ENCODE data around the gene RANBP10. TPM values are rescaled to one million over a fixed set of nuclear protein-coding genes. Genes with fewer than 3 reads are reported as not detected.

The RANBP10 gene
- total and polyA plus RNA-seq, 2 experiments from 2014 or later, result 9.0 to 13.6 TPM

DNA sequence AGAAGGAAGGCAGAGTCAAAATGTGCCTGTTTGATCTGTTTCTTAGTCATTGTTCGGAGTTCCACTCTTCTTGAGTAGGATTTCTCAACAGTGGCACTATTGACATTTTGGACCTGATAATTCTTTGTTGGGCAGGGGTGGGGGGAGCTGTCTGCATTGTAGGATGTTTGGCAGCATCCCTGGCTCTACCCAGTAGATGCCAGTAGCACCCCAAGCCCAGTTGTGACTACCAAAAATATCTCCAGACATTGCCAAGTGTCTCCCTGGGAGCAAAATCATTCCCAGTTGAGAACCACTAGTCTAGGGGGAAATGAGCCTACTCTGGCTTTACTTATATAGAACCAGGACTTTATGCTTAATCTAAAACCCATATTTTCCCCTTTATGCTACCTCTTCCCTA lies 86.1 kb downstream of the RANBP10 start:
- Mint-ChIP-seq H3K27ac (no peak overlapping the region), H3K36me3 (ENCODE audit: low read depth) (no peaks in the 10 kb centered on the region), H3K4me1 (peaks cover 14% of the 10 kb centered on the region; the same call in 2 of the 3 replicates), H3K4me3 (peak overlapping the region; percentile 91), H3K27me3 (ENCODE audit: insufficient read depth, low read depth, poor library complexity) (peaks cover 7% of the 10 kb centered on the region), H3K9me3 (no peaks in the 10 kb centered on the region; the same call in 2 of the 3 replicates)
- Histone ChIP-seq H3K79me2 (replicated peaks; ENCODE audit: insufficient read depth) (peaks cover 35% of the 10 kb centered on the region), H3K27me3 (ENCODE audit: insufficient read depth) (no peaks in the 10 kb centered on the region), H3K4me3 (peak overlapping the region; percentile 93), H3K9me2 (ENCODE audit: insufficient read depth) (no peaks in the 10 kb centered on the region), H3K4me1 (ENCODE audit: insufficient read depth) (peaks cover 16% of the 10 kb centered on the region), H4K20me1 (replicated peaks; ENCODE audit: insufficient read depth) (peaks cover 12% of the 10 kb centered on the region; the same call in 1 of the 2 replicates), H2AFZ (peak overlapping the region; percentile 98; the same call in 1 of the 2 replicates), H3K27ac (ENCODE audit: low read depth) (no peak overlapping the region), H3K4me2 (peak overlapping the region; percentile 98), H3K36me3 (ENCODE audit: insufficient read depth) (no peaks in the 10 kb centered on the region), H3F3A (replicated peaks; ENCODE audit: low read depth) (0 out of 2 replicates have a peak, but pooled peaks cover 3% of the 10 kb centered on the region)
- no peak for ATAC-seq
- TF ChIP-seq EZH2 (IDR thresholded peaks at IDR 0.05; ENCODE audit: low read depth, unreplicated experiment), result no peak
- TF ChIP-seq NANOG (IDR thresholded peaks at IDR 0.05; ENCODE audit: borderline replicate concordance), result no peak
- TF ChIP-seq JUNB (IDR thresholded peaks at IDR 0.05; ENCODE audit: unreplicated experiment), result no peak
- TF ChIP-seq EZH2phosphoT487 (IDR thresholded peaks at IDR 0.05; ENCODE audit: unreplicated experiment), result no peak
- TF ChIP-seq STAT1 (IDR thresholded peaks at IDR 0.05; ENCODE audit: unreplicated experiment), result no peak
- TF ChIP-seq, protein P1, sequence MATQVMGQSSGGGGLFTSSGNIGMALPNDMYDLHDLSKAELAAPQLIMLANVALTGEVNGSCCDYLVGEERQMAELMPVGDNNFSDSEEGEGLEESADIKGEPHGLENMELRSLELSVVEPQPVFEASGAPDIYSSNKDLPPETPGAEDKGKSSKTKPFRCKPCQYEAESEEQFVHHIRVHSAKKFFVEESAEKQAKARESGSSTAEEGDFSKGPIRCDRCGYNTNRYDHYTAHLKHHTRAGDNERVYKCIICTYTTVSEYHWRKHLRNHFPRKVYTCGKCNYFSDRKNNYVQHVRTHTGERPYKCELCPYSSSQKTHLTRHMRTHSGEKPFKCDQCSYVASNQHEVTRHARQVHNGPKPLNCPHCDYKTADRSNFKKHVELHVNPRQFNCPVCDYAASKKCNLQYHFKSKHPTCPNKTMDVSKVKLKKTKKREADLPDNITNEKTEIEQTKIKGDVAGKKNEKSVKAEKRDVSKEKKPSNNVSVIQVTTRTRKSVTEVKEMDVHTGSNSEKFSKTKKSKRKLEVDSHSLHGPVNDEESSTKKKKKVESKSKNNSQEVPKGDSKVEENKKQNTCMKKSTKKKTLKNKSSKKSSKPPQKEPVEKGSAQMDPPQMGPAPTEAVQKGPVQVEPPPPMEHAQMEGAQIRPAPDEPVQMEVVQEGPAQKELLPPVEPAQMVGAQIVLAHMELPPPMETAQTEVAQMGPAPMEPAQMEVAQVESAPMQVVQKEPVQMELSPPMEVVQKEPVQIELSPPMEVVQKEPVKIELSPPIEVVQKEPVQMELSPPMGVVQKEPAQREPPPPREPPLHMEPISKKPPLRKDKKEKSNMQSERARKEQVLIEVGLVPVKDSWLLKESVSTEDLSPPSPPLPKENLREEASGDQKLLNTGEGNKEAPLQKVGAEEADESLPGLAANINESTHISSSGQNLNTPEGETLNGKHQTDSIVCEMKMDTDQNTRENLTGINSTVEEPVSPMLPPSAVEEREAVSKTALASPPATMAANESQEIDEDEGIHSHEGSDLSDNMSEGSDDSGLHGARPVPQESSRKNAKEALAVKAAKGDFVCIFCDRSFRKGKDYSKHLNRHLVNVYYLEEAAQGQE (IDR thresholded peaks at IDR 0.05; ENCODE audit: unreplicated experiment), result no peak
- no peak for DNase-seq (ENCODE audit: low spot score)

DNA sequence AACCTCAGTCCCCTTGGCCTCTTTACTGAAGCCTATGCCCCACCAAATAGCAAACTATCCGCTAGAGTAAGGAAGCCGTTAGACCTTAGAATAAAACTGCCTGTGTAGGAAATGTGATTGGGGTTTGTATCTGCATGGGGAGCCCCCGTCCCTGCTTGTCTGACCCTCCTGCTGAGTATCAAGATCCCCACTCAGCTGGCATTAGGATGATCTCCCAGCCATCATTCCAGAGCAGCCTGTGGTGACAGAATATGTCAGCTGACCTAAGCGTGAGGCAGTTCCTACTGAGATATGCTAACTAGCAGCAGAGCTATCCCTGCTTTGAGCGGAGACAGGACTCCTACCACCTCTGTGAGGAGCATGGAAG lies 86.6 kb downstream of the RANBP10 start:
- DNase-seq (ENCODE audit: low spot score), result peak; percentile 45
- no peak for TF ChIP-seq JUNB (IDR thresholded peaks at IDR 0.05; ENCODE audit: unreplicated experiment)
- TF ChIP-seq ZNF331 (CRISPR knock-in tag; IDR thresholded peaks at IDR 0.05; ENCODE audit: low read depth), result no peak
- TF ChIP-seq, protein P2, sequence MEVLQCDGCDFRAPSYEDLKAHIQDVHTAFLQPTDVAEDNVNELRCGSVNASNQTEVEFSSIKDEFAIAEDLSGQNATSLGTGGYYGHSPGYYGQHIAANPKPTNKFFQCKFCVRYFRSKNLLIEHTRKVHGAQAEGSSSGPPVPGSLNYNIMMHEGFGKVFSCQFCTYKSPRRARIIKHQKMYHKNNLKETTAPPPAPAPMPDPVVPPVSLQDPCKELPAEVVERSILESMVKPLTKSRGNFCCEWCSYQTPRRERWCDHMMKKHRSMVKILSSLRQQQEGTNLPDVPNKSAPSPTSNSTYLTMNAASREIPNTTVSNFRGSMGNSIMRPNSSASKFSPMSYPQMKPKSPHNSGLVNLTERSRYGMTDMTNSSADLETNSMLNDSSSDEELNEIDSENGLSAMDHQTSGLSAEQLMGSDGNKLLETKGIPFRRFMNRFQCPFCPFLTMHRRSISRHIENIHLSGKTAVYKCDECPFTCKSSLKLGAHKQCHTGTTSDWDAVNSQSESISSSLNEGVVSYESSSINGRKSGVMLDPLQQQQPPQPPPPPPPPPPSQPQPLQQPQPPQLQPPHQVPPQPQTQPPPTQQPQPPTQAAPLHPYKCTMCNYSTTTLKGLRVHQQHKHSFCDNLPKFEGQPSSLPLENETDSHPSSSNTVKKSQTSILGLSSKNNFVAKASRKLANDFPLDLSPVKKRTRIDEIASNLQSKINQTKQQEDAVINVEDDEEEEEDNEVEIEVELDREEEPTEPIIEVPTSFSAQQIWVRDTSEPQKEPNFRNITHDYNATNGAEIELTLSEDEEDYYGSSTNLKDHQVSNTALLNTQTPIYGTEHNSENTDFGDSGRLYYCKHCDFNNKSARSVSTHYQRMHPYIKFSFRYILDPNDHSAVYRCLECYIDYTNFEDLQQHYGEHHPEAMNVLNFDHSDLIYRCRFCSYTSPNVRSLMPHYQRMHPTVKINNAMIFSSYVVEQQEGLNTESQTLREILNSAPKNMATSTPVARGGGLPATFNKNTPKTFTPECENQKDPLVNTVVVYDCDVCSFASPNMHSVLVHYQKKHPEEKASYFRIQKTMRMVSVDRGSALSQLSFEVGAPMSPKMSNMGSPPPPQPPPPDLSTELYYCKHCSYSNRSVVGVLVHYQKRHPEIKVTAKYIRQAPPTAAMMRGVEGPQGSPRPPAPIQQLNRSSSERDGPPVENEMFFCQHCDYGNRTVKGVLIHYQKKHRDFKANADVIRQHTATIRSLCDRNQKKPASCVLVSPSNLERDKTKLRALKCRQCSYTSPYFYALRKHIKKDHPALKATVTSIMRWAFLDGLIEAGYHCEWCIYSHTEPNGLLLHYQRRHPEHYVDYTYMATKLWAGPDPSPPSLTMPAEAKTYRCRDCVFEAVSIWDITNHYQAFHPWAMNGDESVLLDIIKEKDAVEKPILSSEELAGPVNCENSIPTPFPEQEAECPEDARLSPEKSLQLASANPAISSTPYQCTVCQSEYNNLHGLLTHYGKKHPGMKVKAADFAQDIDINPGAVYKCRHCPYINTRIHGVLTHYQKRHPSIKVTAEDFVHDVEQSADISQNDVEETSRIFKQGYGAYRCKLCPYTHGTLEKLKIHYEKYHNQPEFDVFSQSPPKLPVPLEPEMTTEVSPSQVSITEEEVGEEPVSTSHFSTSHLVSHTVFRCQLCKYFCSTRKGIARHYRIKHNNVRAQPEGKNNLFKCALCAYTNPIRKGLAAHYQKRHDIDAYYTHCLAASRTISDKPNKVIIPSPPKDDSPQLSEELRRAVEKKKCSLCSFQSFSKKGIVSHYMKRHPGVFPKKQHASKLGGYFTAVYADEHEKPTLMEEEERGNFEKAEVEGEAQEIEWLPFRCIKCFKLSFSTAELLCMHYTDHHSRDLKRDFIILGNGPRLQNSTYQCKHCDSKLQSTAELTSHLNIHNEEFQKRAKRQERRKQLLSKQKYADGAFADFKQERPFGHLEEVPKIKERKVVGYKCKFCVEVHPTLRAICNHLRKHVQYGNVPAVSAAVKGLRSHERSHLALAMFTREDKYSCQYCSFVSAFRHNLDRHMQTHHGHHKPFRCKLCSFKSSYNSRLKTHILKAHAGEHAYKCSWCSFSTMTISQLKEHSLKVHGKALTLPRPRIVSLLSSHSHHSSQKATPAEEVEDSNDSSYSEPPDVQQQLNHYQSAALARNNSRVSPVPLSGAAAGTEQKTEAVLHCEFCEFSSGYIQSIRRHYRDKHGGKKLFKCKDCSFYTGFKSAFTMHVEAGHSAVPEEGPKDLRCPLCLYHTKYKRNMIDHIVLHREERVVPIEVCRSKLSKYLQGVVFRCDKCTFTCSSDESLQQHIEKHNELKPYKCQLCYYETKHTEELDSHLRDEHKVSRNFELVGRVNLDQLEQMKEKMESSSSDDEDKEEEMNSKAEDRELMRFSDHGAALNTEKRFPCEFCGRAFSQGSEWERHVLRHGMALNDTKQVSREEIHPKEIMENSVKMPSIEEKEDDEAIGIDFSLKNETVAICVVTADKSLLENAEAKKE (CRISPR knock-in tag; IDR thresholded peaks at IDR 0.05), result no peak
- TF ChIP-seq, protein P3, sequence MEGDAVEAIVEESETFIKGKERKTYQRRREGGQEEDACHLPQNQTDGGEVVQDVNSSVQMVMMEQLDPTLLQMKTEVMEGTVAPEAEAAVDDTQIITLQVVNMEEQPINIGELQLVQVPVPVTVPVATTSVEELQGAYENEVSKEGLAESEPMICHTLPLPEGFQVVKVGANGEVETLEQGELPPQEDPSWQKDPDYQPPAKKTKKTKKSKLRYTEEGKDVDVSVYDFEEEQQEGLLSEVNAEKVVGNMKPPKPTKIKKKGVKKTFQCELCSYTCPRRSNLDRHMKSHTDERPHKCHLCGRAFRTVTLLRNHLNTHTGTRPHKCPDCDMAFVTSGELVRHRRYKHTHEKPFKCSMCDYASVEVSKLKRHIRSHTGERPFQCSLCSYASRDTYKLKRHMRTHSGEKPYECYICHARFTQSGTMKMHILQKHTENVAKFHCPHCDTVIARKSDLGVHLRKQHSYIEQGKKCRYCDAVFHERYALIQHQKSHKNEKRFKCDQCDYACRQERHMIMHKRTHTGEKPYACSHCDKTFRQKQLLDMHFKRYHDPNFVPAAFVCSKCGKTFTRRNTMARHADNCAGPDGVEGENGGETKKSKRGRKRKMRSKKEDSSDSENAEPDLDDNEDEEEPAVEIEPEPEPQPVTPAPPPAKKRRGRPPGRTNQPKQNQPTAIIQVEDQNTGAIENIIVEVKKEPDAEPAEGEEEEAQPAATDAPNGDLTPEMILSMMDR (conservative IDR thresholded peaks at IDR 0.05; ENCODE audit: low read depth in 2 of 2), result no peak
- no peak for TF ChIP-seq CREB1 (CRISPR knock-in tag; IDR thresholded peaks at IDR 0.05; ENCODE audit: low read depth)
- no peak for TF ChIP-seq POLR2AphosphoS5 (IDR thresholded peaks at IDR 0.05; ENCODE audit: low read depth)

More for the DNA sequence above, 86.6 kb downstream of the RANBP10 start:
- H3K9me3 Mint-ChIP-seq, result no peaks in the 10 kb centered on the region; the same call in 2 of the 3 replicates
- no peaks in the 10 kb centered on the region for H3K36me3 Mint-ChIP-seq (ENCODE audit: low read depth)
- Histone ChIP-seq H3K36me3 (ENCODE audit: insufficient read depth) (no peaks in the 10 kb centered on the region), H2AFZ (peak overlapping the region; percentile 98), H3K27ac (ENCODE audit: low read depth) (0 out of 2 replicates have a peak overlapping the region, but pooled peaks have one; percentile 43), H4K20me1 (replicated peaks; ENCODE audit: insufficient read depth) (peaks cover 12% of the 10 kb centered on the region; the same call in 1 of the 2 replicates), H3K9me2 (ENCODE audit: insufficient read depth) (no peaks in the 10 kb centered on the region), H3K27me3 (ENCODE audit: insufficient read depth) (no peaks in the 10 kb centered on the region), H3K79me2 (replicated peaks; ENCODE audit: insufficient read depth) (peaks cover 40% of the 10 kb centered on the region), H3K4me1 (ENCODE audit: insufficient read depth) (peaks cover 16% of the 10 kb centered on the region), H3K4me2 (peak overlapping the region; percentile 98), H3F3A (replicated peaks; ENCODE audit: low read depth) (0 out of 2 replicates have a peak, but pooled peaks cover 3% of the 10 kb centered on the region), H3K4me3 (peak overlapping the region; percentile 93)
- peak overlapping the region; percentile 86 for H3K27ac Mint-ChIP-seq
- peaks cover 10% of the 10 kb centered on the region for H3K27me3 Mint-ChIP-seq (ENCODE audit: insufficient read depth, low read depth, poor library complexity)
- H3K4me1 Mint-ChIP-seq, result peaks cover 14% of the 10 kb centered on the region; the same call in 2 of the 3 replicates
- peak overlapping the region; percentile 91 for H3K4me3 Mint-ChIP-seq
- peak; percentile 41 for ATAC-seq
